ENCODE measurements around the gene C20orf204. TPM values are rescaled to one million over a fixed set of nuclear protein-coding genes. Genes with fewer than 3 reads are reported as not detected.

Gene C20orf204
- total and polyA plus RNA-seq, 2 of the 8 experiments (the other 6 are each of a cell fraction or from before 2014, with no cell fraction given), result 0.39 to 0.52 TPM

DNA sequence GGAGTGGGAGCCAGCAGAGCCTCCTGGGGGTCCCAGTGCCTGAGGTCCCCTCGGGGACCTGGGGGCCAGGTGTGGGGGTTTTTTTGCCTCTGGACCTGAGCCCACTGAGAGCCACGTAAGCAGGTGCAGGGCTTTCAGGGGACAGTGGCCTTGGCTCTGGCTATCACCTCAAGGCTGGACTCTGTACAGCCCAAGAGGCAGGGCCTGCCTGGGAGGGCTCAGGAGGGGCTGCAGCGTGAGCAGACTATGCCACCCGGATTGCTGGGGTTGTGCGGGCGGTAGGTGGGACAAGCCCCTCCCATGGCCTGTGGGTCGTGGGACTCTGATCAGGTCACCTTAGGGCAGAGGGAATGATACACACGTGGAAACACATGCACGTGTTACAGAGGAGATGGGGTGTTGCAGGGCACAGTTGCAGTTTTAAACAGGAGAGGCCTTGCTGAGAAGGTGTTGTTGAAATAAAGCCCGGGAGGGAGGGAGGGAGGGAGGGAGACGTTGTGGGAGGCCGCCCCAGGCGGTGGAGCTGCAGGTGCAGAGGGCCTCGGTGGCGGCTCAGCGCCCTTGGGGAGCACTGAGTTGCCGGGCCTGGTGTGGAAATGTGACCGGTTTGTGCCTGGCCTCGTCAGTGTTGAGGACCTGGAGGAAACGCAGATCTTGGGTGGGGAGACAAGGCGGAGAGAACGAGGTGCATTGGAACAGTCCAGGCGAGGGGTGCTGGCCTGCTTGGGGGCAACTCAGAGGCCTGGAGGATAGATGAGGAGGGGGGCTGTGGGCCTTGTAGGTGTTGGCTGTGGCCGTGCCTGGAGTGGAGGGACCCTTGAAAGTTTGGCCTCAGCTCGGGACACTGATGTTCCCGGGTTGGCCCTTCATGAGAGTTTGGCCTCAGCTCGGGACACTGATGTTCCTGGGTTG lies 29.3 kb downstream of the C20orf204 start (continued):
- TF ChIP-seq PHF8 (conservative IDR thresholded peaks at IDR 0.05; ENCODE audit: low read depth, low read length) (no peak), ASH2L (IDR thresholded peaks at IDR 0.05; ENCODE audit: low read length) (no peak), GTF2F1 (IDR thresholded peaks at IDR 0.05; ENCODE audit: borderline replicate concordance, low read depth, low read length) (no peak), SRF (IDR thresholded peaks at IDR 0.05; ENCODE audit: low read depth, low read length) (no peak), HDAC6 (IDR thresholded peaks at IDR 0.05; ENCODE audit: low read depth, low read length) (no peak), FOSL1 (IDR thresholded peaks at IDR 0.05; ENCODE audit: insufficient read depth, low read depth, low read length) (no peak), TBP (IDR thresholded peaks at IDR 0.05; ENCODE audit: low read depth, low read length) (no peak), JUN (IDR thresholded peaks at IDR 0.05; ENCODE audit: low read depth, low read length) (no peak), POLR2A (IDR thresholded peaks at IDR 0.05; ENCODE audit: control extremely low read depth in 1 of 2, low read depth in 2 of 2, low read length in 2 of 2) (no peak), SP4 (IDR thresholded peaks at IDR 0.05; ENCODE audit: low read length) (no peak)
